B cell (primary cell): ENCODE data around the gene GFI1B. TPM values are rescaled to one million over a fixed set of nuclear protein-coding genes. Genes with fewer than 3 reads are reported as not detected.

Experiments
- ATAC-seq: fragments of 200-7000 bp; cut with Tn5 transposase; one replicate; pipeline ENCODE4 v1.10.0; 2021; ENCODE audit warnings: low read depth, mild to moderate bottlenecking, moderate number of reproducible peaks, moderate library complexity
- CTCF ChIA-PET: fragments of 350-600 bp; sonication (Branson Sonifier 250); formaldehyde crosslinking; loops from one replicate; lab custom pipeline; 2021; ENCODE audit warnings: antibody characterized with exemption, inconsistent platforms; lab: Charles Lee
- POLR2A ChIA-PET: fragments of 350-600 bp; sonication (Branson Sonifier 250); formaldehyde crosslinking; loops from one replicate; lab custom pipeline; 2021; ENCODE audit warnings: antibody characterized with exemption; lab: Charles Lee
- DNase-seq: peaks from one replicate; pipeline ENCODE4 v3.0.0; 2013
- H2AFZ ChIP-seq: 2 replicates; pipeline ENCODE4 v1.6.1; 2012; ENCODE audit warnings: mild to moderate bottlenecking, low read depth, low read length; ENCODE audit not compliant: insufficient read depth, poor library complexity, severe bottlenecking
- H3K27ac ChIP-seq, 2 donors: 1 replicate in 1 of 2; 2 replicates in 1 of 2; pipeline ENCODE4 v1.5.1; 2012 to 2013; ENCODE audit warnings: low read length in 2 of 2, mild to moderate bottlenecking in 2 of 2, moderate library complexity in 1 of 2
- H3K27me3 ChIP-seq, 4 experiments: fragments of 200-600 bp in 1 of 4; sonication (generic) in 1 of 4; replicated peaks in 1 of 4; 1 replicate in 2 of 4; 2 replicates in 2 of 4; pipeline versions ENCODE4 v1.6.1 to v1.7.0; 2013 to 2016; ENCODE audit warnings: low read length in 3 of 4, mild to moderate bottlenecking in 2 of 4, mixed read lengths in 1 of 4, moderate library complexity in 1 of 4; ENCODE audit not compliant: insufficient read depth in 4 of 4, control insufficient read depth in 3 of 4; ENCODE audit errors: control extremely low read depth in 1 of 4
- H3K36me3 ChIP-seq, 2 experiments: replicated peaks in 1 of 2; 1 replicate in 1 of 2; 2 replicates in 1 of 2; pipeline versions ENCODE4 v1.6.1 to v1.7.1; 2013; ENCODE audit warnings: low read length in 1 of 2; ENCODE audit not compliant: insufficient read depth in 2 of 2, control insufficient read depth in 1 of 2; ENCODE audit errors: control extremely low read depth in 1 of 2, extremely low read depth in 1 of 2
- H3K4me1 ChIP-seq, 2 donors: fragments of 200-600 bp in 1 of 2; sonication (generic) in 1 of 2; 1 replicate in 1 of 2; 2 replicates in 1 of 2; pipeline versions ENCODE4 v1.5.1 to v1.6.1; 2013 to 2017; ENCODE audit warnings: low read length in 2 of 2; ENCODE audit not compliant: control insufficient read depth in 2 of 2, insufficient read depth in 2 of 2
- H3K4me2 ChIP-seq: replicated peaks from 2 replicates; pipeline ENCODE3; 2012; ENCODE audit warnings: mild to moderate bottlenecking, low read depth, low read length; ENCODE audit not compliant: poor library complexity, severe bottlenecking
- H3K4me3 ChIP-seq, 5 experiments: fragments of 200-600 bp in 1 of 5; sonication (generic) in 1 of 5; 1 replicate in 3 of 5; 2 replicates in 2 of 5; pipeline versions ENCODE4 v1.5.1 to v1.7.0; 2011 to 2016; ENCODE audit warnings: low read length in 4 of 5, mild to moderate bottlenecking in 4 of 5, low read depth in 2 of 5, control low read depth in 1 of 5, moderate library complexity in 1 of 5; ENCODE audit not compliant: insufficient read depth in 1 of 5; ENCODE audit errors: control extremely low read depth in 1 of 5, extremely low read depth in 1 of 5
- H3K79me2 ChIP-seq: fragments of 200-600 bp; sonication (generic); one replicate; pipeline ENCODE4 v1.6.0; 2016; ENCODE audit warnings: low read length; ENCODE audit not compliant: control insufficient read depth, insufficient read depth
- H3K9ac ChIP-seq: fragments of 200-600 bp; sonication (generic); 2 replicates; pipeline ENCODE4 v1.6.1; 2017; ENCODE audit warnings: mild to moderate bottlenecking, low read length, moderate library complexity
- H3K9me3 ChIP-seq, 3 donors: one replicate each; pipeline versions ENCODE4 v1.6.1 to v1.7.1; 2013; ENCODE audit warnings: low read length in 2 of 3; ENCODE audit not compliant: control insufficient read depth in 2 of 3, insufficient read depth in 1 of 3; ENCODE audit errors: control extremely low read depth in 1 of 3
- H4K20me1 ChIP-seq: 2 replicates; pipeline ENCODE4 v1.6.0; 2012; ENCODE audit warnings: mild to moderate bottlenecking, low read length; ENCODE audit not compliant: insufficient read depth, control insufficient read depth, poor library complexity, severe bottlenecking
- H3K27ac Mint-ChIP-seq: one replicate; pipeline ENCODE4 v1.8.0; 2021; ENCODE audit warnings: mixed read lengths
- H3K27me3 Mint-ChIP-seq: one replicate; pipeline ENCODE4 v1.8.0; 2021; ENCODE audit warnings: mixed read lengths
- H3K4me1 Mint-ChIP-seq: one replicate; pipeline ENCODE4 v1.8.0; 2021; ENCODE audit warnings: mixed read lengths
- H3K4me3 Mint-ChIP-seq: one replicate; pipeline ENCODE4 v1.8.0; 2021; ENCODE audit warnings: mixed read lengths
- H3K9me3 Mint-ChIP-seq: one replicate; pipeline ENCODE4 v1.8.0; 2022; ENCODE audit warnings: mixed read lengths; ENCODE audit not compliant: insufficient read depth
- EZH2 ChIP-seq: IDR thresholded peaks from 2 replicates; pipeline ENCODE4 v1.6.1; 2012; ENCODE audit warnings: borderline replicate concordance, low read depth, mild to moderate bottlenecking, moderate library complexity, low read length; ENCODE audit not compliant: insufficient read depth, poor library complexity, severe bottlenecking
- WGBS: methylation state at CpG from one replicate; pipeline ENCODE4 v1.1.5; 2013; ENCODE audit warnings: missing lambda C conversion rate; ENCODE audit not compliant: insufficient coverage; 5-methylcytosine and 5-hydroxymethylcytosine counted together
- intact Hi-C: fragments of 100-400 bp; cut with micrococcal nuclease; formaldehyde crosslinking; loops from one replicate; pipeline ENCODE4 v1.10.0; 2022
- polyA plus RNA-seq: library from polyadenylated mRNA; depleted of rRNA; stranded (reverse); fragments of >200 nt; gene quantifications from 2 replicates; pipeline ENCODE4 v1.2.3, GENCODE V29; 2012
- total RNA-seq, 2 donors: library from RNA; stranded (reverse); fragments of 120-200 nt in 1 of 2; gene quantifications; 1 replicate in 1 of 2; 2 replicates in 1 of 2; pipeline versions ENCODE4 v1.2.3 to v1.2.4, GENCODE V29; 2013 to 2022
- TF ChIP-seq, protein P1 (sequence below): fragments of 200-600 bp; IDR thresholded peaks from one replicate; pipeline ENCODE4 v1.8.0; 2022; ENCODE audit warnings: antibody characterized with exemption, mild to moderate bottlenecking

The GFI1B gene
- total and polyA plus RNA-seq, 2 donors (not counting 1 experiment from before 2014, with no cell fraction given): 0.09 TPM; not detected in 1

- H2AFZ ChIP-seq: no peak overlapping the region
- WGBS: 86% methylated on average over 17 of the region's 18 CpGs
- no peak for DNase-seq
- peaks cover 0 to 33% (median 5%) of the 10 kb centered on the region in 4 experiments for H3K27me3 ChIP-seq
- H3K9me3 ChIP-seq: no peaks in the 10 kb centered on the region
- no peak for ATAC-seq
- H3K27ac ChIP-seq: no peak overlapping the region
- H3K27ac Mint-ChIP-seq: no peak overlapping the region
- H3K4me1 ChIP-seq: peaks cover 4 to 10% of the 10 kb centered on the region in 2 donors
- H3K4me1 Mint-ChIP-seq: peaks cover 7% of the 10 kb centered on the region
- peaks cover 41% of the 10 kb centered on the region for H3K27me3 Mint-ChIP-seq
- no peak for TF ChIP-seq EZH2
- TF ChIP-seq, protein P1, sequence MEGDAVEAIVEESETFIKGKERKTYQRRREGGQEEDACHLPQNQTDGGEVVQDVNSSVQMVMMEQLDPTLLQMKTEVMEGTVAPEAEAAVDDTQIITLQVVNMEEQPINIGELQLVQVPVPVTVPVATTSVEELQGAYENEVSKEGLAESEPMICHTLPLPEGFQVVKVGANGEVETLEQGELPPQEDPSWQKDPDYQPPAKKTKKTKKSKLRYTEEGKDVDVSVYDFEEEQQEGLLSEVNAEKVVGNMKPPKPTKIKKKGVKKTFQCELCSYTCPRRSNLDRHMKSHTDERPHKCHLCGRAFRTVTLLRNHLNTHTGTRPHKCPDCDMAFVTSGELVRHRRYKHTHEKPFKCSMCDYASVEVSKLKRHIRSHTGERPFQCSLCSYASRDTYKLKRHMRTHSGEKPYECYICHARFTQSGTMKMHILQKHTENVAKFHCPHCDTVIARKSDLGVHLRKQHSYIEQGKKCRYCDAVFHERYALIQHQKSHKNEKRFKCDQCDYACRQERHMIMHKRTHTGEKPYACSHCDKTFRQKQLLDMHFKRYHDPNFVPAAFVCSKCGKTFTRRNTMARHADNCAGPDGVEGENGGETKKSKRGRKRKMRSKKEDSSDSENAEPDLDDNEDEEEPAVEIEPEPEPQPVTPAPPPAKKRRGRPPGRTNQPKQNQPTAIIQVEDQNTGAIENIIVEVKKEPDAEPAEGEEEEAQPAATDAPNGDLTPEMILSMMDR: no peak
- H3K36me3 ChIP-seq: no peaks in the 10 kb centered on the region
- ChIA-PET CTCF (interaction anchor here (0.6 kb wide), 1 partner anchor 1900 kb away, joined by 3 read pairs; no protein-coding TSS in a partner anchor), POLR2A (no interaction called here)
- no peaks in the 10 kb centered on the region for H3K79me2 ChIP-seq
- no peak overlapping the region for H3K4me3 ChIP-seq
- intact Hi-C loops: no loop called here
- no peak overlapping the region for H3K9ac ChIP-seq
- H3K4me2 ChIP-seq: no peak overlapping the region
- no peaks in the 10 kb centered on the region for H4K20me1 ChIP-seq
- H3K4me3 Mint-ChIP-seq: no peak overlapping the region
- no peaks in the 10 kb centered on the region for H3K9me3 Mint-ChIP-seq
Observed at GRCh38 chr9:132998831-132999635, 20.5 kb downstream of the GFI1B start.
